Heart left ventricle (tissue), 16 donors: Measurements from ENCODE around the gene TICRR. TPM values are rescaled to one million over a fixed set of nuclear protein-coding genes. Genes with fewer than 3 reads are reported as not detected.
A peak's percentile ranks its signal among the peaks of the same experiment; 100 is the strongest.

ENCODE experiments used
- ATAC-seq, 4 donors: fragments of 200-7000 bp; cut with Tn5 transposase; one replicate each; pipeline ENCODE4 v1.9.1; 2020 to 2022; ENCODE audit warnings: moderate library complexity in 4 of 4, mild to moderate bottlenecking in 3 of 4, moderate number of reproducible peaks in 1 of 4
- DNase-seq, 5 donors: peaks; one replicate each; pipeline ENCODE4 v3.0.0-alpha.2; 2020
- H3K27ac ChIP-seq, 12 donors: fragments of 200-600 bp; sonication (generic) in 4 of 12; one replicate each; pipeline versions ENCODE4 v1.5.0 to v1.8.0; 2016 to 2022; ENCODE audit warnings: mild to moderate bottlenecking in 2 of 12
- H3K27me3 ChIP-seq, 9 donors: fragments of 200-600 bp; sonication (generic) in 2 of 9; one replicate each; pipeline versions ENCODE4 v1.5.1 to v1.8.0; 2016 to 2022; ENCODE audit warnings: mild to moderate bottlenecking in 3 of 9
- H3K36me3 ChIP-seq, 9 donors: fragments of 200-600 bp; sonication (generic) in 2 of 9; one replicate each; pipeline versions ENCODE4 v1.5.0 to v1.8.0; 2018 to 2022; ENCODE audit warnings: mild to moderate bottlenecking in 2 of 9
- H3K4me1 ChIP-seq, 12 donors: fragments of 200-600 bp; sonication (generic) in 4 of 12; one replicate each; pipeline versions ENCODE4 v1.5.0 to v1.8.0; 2016 to 2022; ENCODE audit warnings: mild to moderate bottlenecking in 3 of 12
- H3K4me3 ChIP-seq, 12 donors: fragments of 200-600 bp; sonication (generic) in 4 of 12; one replicate each; pipeline versions ENCODE4 v1.5.0 to v1.8.0; 2017 to 2022; ENCODE audit warnings: mild to moderate bottlenecking in 9 of 12, moderate library complexity in 4 of 12
- H3K9me3 ChIP-seq, 12 donors: fragments of 200-600 bp; sonication (generic) in 4 of 12; one replicate each; pipeline versions ENCODE4 v1.5.0 to v1.8.0; 2016 to 2022; ENCODE audit warnings: mild to moderate bottlenecking in 1 of 12
- POLR2A ChIP-seq, 2 donors: fragments of 450-650 bp; IDR thresholded peaks; one replicate each; pipeline ENCODE4 v1.6.1; 2017; ENCODE audit warnings: antibody characterized with exemption in 2 of 2, mild to moderate bottlenecking in 2 of 2, moderate library complexity in 2 of 2
- WGBS, 4 donors: extraction: QIAGEN DNeasy Blood & Tissue Kit in 2 of 4; methylation state at CpG; one replicate each; pipeline versions ENCODE4 v1.1.5 to v1.1.7; 2013 to 2018; 5-methylcytosine and 5-hydroxymethylcytosine counted together
- intact Hi-C, 10 donors: fragments of 100-400 bp; cut with DNase I; formaldehyde crosslinking; loops; one replicate each; pipeline versions ENCODE4 v1.11.1 to v1.14.2; 2022
- polyA plus RNA-seq, 2 donors: library from polyadenylated mRNA; stranded (reverse); fragments of 200-250 nt; gene quantifications; one replicate each; pipeline ENCODE4 v1.2.3, GENCODE V29; 2013
- total RNA-seq, 9 donors: library from RNA; depleted of rRNA in 2 of 9; stranded (reverse); fragments of >200 nt in 2 of 9; fragmentation: NEBNext Ultra II Directional in 3 of 9; extraction: Animal tissue kit (Norgen Biotek cat#: 25700) in 3 of 9; gene quantifications; one replicate each; pipeline versions ENCODE4 v1.1.0 to v1.2.4, GENCODE V29; 2016 to 2023
- TF ChIP-seq, protein P1 (sequence below), 12 donors: fragments of 200-600 bp; sonication (generic) in 4 of 12; IDR thresholded peaks; one replicate each; pipeline versions ENCODE4 v1.5.0 to v1.8.0; 2018 to 2022; ENCODE audit warnings: antibody characterized with exemption in 12 of 12, mild to moderate bottlenecking in 5 of 12
- donor health status: ischemic (EF 13 %, LVEDD 7.1; RV severe dilation, severe dysfunction).
- donor health status: healthy with polysubstance abuse.
- donor health status: DM: no; HTN: yes; CAD: no.
- donor health status: DM: no; HTN: no; CAD: no.
- donor health status: ischemic (EF 25% LVEDD 6.9; RV normal size, moderate dysfunction).
- donor health status: ischemic (EF 25% LVEDD 5.7; RV mildly dilated, moderate dysfunction).
- donor health status: healthy.
- donor health status: DM: yes; HTN: yes; CAD: no.
- donor health status: ischemic (EF 35%, LVEDD 5.7; RV mildly dilated, moderate dysfunction).
- donor health status: nonischemic (EF 11% LVEDD 7.7; RV severe dilation, severe dysfunction).
- donor health status: DM: yes; HTN: yes; CAD: no.
- donor health status: PGD.
- donor health status: ischemic (EF 29% LVEDD 5.4; RV normal size, mild dysfunction).
- donor health status: nonischemic (EF 23%, LVEDD 6.1; RV moderate dilation, normal function).

TICRR gene
- total and polyA plus RNA-seq, 11 donors, result 0.04 to 1.4 (median 0.08) TPM; not detected in 4

DNA sequence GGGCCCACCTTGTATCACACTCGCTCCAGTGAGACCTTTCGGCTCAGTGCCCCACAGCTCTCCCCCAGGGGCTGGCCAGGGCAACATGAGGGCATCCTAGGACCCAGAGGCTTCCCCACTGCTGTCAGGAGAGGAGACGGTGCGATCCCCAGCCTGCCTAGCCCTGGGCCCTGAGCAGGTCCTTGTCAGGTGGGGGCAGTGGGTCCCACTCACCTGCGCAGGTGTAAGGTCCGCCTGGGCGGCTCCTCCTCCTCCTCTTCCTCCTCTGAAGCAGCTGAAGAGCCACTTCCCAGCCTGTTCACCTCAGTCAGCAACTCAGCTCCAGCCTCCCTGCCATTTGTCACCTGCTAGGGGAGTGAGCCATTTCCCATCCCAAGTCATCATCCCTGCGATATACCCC is 70.4 kb downstream of the TICRR start:
- TF ChIP-seq, protein P1, sequence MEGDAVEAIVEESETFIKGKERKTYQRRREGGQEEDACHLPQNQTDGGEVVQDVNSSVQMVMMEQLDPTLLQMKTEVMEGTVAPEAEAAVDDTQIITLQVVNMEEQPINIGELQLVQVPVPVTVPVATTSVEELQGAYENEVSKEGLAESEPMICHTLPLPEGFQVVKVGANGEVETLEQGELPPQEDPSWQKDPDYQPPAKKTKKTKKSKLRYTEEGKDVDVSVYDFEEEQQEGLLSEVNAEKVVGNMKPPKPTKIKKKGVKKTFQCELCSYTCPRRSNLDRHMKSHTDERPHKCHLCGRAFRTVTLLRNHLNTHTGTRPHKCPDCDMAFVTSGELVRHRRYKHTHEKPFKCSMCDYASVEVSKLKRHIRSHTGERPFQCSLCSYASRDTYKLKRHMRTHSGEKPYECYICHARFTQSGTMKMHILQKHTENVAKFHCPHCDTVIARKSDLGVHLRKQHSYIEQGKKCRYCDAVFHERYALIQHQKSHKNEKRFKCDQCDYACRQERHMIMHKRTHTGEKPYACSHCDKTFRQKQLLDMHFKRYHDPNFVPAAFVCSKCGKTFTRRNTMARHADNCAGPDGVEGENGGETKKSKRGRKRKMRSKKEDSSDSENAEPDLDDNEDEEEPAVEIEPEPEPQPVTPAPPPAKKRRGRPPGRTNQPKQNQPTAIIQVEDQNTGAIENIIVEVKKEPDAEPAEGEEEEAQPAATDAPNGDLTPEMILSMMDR (IDR thresholded peaks at IDR 0.05), result no peak
- no peaks in the 10 kb centered on the region for H3K9me3 ChIP-seq
- 91 to 94% (median 94%) methylated on average over 5 to 8 of the region's 8 CpGs for WGBS, 4 donors
- peaks cover 0 to 9% (median 0%) of the 10 kb centered on the region in 12 donors for H3K4me1 ChIP-seq
- peaks cover 0 to 17% (median 0%) of the 10 kb centered on the region in 9 donors for H3K36me3 ChIP-seq
- H3K27me3 ChIP-seq, result no peaks in the 10 kb centered on the region
- DNase-seq, result peak in 2 of 5 donors; percentile 8 to 48
- H3K4me3 ChIP-seq, result no peak overlapping the region
- no peak overlapping the region for H3K27ac ChIP-seq
- intact Hi-C loops, result loop anchor here in 2 of 10 donors (5.0 to 10.0 kb wide), 2 partner anchors 97 to 99 kb away; no protein-coding TSS in a partner anchor
- ATAC-seq, result no peak

GRCh38 chr15:89646416-89647141 is 71.3 kb downstream of the TICRR start:
- no peak for TF ChIP-seq POLR2A (IDR thresholded peaks at IDR 0.05)
- TF ChIP-seq, protein P1 (IDR thresholded peaks at IDR 0.05), result no peak
- WGBS, 4 donors, result 82 to 86% (median 85%) methylated on average over 20 to 22 of the region's 22 CpGs
- H3K27me3 ChIP-seq, result no peaks in the 10 kb centered on the region
- no peak overlapping the region for H3K27ac ChIP-seq
- intact Hi-C loops, result loop anchor here in 2 of 10 donors (5.0 to 10.0 kb wide), 2 partner anchors 96 to 98 kb away; no protein-coding TSS in a partner anchor
- ATAC-seq (peak in 1 of 4 donors; percentile 4), DNase-seq (peak in 2 of 5 donors; percentile 17 to 39)
- no peak overlapping the region for H3K4me3 ChIP-seq
- H3K9me3 ChIP-seq, result no peaks in the 10 kb centered on the region
- peaks cover 0 to 17% (median 0%) of the 10 kb centered on the region in 9 donors for H3K36me3 ChIP-seq
- peaks cover 0 to 9% (median 0%) of the 10 kb centered on the region in 12 donors for H3K4me1 ChIP-seq

DNA sequence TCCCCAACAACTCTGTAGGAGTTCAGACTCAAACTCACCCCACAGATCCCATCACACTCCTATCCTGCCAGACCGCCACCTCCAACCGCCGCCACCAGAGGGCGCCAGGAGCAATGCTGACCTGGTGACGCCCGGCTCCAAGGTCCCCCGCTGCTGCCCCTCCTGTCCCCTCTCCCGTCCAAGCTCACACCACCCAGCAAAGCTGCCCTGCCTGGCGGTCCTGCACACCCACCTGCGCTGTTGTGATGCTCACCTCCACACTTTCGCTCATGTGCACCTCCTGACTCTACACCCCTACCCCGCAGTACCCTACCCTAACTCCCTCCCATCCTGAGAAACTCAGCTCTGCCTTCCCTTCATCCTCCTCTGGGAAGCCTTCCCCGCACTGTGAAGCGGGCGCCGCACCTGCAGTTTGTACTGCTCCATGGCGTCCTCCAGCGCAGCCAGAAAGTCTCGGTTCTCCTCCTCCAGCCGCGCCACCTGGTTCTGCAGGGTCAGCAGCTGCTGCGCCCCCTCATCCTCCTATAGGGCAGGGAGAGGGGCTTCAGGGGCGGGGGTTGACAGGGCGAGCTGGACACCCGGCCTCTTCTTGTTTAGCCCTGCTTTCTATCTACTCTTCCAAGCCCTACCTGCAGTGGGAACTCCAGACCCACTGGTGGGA is 72.1 kb downstream of the TICRR start:
- Histone ChIP-seq H3K9me3 (no peaks in the 10 kb centered on the region), H3K36me3 (peaks cover 0 to 17% (median 0%) of the 10 kb centered on the region in 9 donors), H3K27me3 (no peaks in the 10 kb centered on the region), H3K4me3 (no peak overlapping the region), H3K4me1 (peaks cover 0 to 9% (median 0%) of the 10 kb centered on the region in 12 donors), H3K27ac (no peak overlapping the region)
- ATAC-seq, result peak; percentile 43 to 71 (median 62)
- intact Hi-C loops, result loop anchor here in 2 of 10 donors (5.0 to 10.0 kb wide), 2 partner anchors 95 to 97 kb away; no protein-coding TSS in a partner anchor
- TF ChIP-seq, protein P1 (IDR thresholded peaks at IDR 0.05), result peak; percentile 71 to 92 (median 77)
- no peak for TF ChIP-seq POLR2A (IDR thresholded peaks at IDR 0.05)
- WGBS, 4 donors, result 49 to 51% (median 50%) methylated on average over 25 of the region's 25 CpGs
- peak; percentile 72 to 90 (median 75) for DNase-seq
